Stimulated activated CD4-positive, alpha-beta T cell treated with anti-CD3 and anti-CD28 coated beads, Interleukin-15, amount 100 ng/mL, for 48 hours (primary cell): Measurements from ENCODE around the gene IGFBP1.
"Not testable (repeated sequence)": the region's sequence is repeated elsewhere in the genome, so short reads cannot be mapped to it uniquely, and the experiment has no call there.

Experiments
- DNase-seq, 2 donors: peaks; one replicate each; pipeline ENCODE4 v3.0.0-alpha.2; 2020; ENCODE audit warnings: low read depth in 2 of 2

Gene IGFBP1

GRCh38 chr7:45888185-45888992 is at the start of gene IGFBP1:
Gene IGFBP1, plus strand, starts transcription at chr7:45888488. Its CDS starts 165 bp downstream, at chr7:45888653.
- no peak for DNase-seq

DNA sequence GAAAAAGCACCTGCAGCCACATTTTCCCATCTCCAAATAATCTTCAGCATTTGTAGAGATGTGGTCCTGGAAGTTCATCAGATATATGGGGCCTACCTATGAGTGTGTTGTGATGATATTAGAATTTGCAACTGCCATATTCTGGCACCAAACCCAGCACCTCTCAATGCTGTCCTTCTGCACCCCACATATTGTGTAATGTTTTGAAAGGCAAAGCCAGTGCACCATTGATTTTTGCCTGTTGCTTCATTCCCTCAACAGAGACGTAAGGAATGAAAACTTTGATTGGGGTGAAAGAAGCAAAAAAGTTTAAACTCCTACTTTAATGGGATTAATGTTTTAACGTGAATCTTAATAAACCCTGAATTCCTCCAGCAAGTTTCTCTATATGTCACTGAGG is 49.4 kb upstream of the IGFBP1 start:
- DNase-seq: not testable (repeated sequence)

DNA sequence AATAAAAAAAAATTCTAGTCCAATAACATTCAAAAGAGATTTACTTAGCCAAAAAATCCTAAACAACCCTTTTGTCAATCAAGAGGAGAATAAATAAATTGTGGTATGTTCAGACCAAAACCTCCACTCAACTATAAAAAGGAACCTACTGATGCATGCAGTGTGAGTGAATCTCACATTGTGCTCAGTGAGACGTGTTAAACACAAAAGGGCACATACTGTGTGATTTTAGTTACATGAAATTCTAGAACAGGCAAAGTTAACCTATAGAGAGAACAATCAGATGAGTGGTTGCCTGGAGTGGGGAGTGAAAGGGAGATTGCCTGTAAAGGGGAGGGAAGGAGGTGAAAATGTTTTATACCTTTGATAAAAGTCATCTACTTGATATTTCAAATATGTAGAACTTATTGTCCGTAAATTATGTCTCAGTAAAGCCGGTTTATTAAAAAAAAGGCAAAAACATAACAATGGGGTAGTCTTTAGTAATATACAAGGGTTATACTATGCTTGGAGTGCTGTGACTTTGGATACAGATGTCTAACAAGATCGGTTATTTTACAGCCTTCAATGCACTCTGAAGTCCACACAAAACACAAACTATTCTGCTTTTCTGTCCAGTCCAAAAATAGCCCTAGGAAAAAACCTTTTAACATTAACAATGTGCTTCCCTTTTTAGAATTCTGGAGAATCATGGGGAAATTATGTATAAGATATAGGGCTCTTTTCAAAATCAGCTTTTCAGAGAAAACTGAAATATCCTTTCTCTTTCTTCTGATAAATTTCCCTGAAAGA is 46.2 kb upstream of the IGFBP1 start:
- DNase-seq: not testable (repeated sequence)

- DNase-seq: not testable (repeated sequence)
Measured at GRCh38 chr7:45846536-45846935, 41.8 kb upstream of the IGFBP1 start.

DNA sequence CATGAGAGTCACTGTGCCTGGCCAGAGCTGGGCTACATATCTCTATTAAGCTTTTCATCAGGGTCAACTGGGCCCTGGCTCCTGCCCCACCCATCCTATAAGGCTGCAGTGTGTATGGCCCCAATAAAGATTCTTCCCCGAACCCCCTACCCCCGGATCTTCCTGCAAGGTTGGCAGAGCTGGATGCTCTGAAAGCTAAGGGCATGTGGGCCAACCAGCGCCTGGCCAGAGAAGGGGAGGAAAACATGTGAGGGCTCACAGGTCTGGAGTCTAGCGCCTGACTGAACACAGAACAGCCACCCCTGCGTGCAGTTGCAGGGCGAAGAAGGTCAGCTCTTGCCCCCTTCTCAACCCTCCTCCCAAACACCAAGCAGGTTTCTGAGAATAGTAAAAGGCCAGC is 39.6 kb upstream of the IGFBP1 start:
- DNase-seq: not testable (repeated sequence)

DNA sequence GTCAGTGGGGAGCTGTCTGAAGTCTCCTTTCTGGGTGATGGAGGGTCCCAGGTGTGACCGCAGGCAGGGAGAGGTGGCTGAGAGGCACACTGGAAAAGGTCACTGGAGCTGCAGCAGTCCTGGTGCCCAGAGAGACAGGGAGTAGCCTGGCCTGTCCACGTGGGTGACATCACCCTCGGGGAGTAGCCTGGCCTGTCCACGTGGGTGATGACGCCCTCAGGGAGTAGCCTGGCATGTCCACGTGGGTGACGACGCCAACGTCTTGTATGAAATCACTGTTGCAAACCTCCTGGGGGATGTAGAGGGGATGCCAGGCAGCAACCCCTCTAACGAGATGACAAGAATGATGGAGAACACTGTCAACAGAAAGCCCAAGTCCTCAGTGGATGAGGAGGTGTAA is 35.3 kb upstream of the IGFBP1 start:
- not testable (repeated sequence) for DNase-seq

DNA sequence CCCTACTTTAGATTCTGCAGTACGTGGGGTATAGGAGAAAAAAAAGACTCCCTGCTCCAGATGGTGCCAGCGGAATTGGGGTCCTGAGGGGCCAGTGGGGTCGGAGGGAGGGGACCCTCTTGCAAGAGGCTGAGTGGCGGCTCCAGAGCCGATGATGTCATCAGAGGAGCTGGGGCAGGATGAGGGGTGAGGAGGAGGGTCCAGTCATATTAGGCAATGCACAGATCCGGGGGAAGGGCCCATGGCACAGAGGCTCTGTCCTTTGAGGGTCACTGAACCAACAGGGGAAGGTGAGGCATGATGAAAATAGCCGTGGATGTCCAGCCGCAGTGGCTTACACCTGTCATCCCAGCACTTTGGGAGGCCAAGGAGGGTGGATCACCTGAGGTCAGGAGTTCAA is 34.8 kb upstream of the IGFBP1 start:
- DNase-seq: not testable (repeated sequence)

GRCh38 chr7:45855680-45856079 is 32.6 kb upstream of the IGFBP1 start:
- DNase-seq: not testable (repeated sequence)

DNA sequence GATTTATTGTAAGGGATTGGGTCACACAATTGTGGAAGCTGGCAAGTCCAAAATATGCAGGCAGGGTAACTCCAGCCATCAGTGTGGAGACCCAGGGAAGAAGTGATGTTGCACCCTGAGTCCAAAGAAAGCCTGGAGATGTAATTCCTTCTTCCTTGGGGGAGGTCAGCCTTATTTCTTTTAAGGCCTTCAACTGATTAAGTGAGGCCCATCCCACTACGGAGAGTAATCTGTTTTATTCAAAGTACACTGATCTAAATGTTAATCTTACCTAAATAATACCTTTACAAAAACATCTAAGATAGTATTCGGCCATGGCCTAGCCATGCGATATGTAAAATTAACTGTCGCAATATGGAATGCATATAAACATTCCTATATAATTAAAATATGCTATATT is 31.4 kb upstream of the IGFBP1 start:
- not testable (repeated sequence) for DNase-seq

GRCh38 chr7:45863715-45864114 is 24.6 kb upstream of the IGFBP1 start:
- DNase-seq: no peak

GRCh38 chr7:45865594-45866410 is 22.5 kb upstream of the IGFBP1 start:
- DNase-seq: no peak

DNA sequence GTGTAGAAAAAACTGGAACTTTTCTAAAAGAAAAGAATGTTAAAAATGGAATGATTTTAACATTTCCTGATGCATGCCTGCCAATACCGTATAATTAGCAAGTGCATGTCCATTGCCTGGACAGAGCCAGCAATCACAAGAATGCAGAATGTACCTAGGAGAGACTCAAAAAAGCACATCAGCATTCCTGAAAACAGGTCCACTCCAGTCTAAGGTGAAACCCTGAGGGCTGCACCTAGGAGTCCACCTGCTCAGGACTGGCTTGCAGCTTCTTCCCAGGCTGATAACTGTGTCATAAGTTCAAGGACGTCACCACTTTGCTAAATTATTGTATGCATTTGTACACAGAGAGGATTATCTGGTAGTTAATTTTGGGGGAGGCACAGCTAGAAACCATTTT is 20.8 kb upstream of the IGFBP1 start:
- DNase-seq: no peak

DNA sequence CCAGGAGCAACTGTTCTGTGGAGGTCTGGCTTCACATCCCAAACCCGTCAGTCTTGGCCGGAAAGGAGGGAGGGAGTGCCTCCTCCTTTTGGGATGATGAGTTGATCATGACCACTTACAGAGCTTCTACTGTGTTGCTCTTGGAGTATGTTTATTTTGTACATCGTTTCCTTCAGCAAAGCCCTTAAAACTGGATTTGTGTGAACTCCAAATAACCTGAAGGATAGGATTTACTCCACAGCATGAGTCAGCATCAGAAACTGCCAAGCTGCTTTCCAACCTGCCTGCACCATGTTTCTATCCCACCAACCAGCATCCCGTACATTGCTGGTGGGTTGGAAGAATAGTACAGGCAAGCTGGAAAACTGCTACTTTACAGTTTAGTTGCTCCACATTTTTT is 18.9 kb upstream of the IGFBP1 start:
- DNase-seq: no peak

DNA sequence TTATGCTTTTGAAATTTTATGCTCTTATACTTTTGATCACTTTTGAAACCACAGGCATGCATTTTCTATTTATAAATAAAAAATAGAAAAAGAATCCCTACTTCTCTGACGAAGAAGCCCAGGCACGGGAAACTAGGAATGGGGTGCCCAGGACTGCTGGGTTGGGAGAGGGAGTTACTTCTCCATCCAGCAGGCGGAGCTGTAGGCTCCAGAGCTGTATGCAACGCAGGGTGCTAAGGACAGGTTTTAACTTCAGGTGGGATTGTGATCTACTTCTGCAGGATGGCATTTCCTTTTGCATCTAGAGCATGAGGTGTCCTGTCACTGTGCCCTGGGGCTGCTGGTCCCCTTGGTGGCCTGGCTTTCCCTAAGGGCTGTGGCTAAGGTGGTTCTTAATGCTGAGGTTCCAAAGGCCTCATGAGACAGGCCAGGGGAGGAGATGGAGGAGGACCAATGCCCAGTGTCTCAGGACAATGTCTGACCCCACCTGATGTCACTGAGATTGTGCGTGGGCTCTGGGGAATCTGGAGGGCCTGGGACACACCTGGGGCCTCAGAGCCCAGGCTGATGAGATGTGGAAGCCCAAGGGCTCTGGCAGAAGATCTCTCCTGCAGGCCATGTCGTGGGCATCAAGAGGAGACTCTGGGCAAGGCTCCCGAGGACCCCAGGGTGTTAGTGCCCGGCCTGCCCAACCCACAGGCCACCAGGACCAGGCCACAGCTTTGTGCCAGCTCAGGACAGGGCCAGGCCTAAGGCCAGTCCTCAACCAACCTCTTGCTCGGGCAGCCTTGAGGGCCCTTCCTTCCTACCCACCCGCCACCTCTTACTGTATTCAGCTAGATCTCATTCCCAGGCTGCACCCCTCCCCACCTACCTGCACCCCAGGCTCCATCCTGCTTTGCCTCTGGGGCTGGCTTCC is 15.9 kb upstream of the IGFBP1 start:
- DNase-seq: no peak

DNA sequence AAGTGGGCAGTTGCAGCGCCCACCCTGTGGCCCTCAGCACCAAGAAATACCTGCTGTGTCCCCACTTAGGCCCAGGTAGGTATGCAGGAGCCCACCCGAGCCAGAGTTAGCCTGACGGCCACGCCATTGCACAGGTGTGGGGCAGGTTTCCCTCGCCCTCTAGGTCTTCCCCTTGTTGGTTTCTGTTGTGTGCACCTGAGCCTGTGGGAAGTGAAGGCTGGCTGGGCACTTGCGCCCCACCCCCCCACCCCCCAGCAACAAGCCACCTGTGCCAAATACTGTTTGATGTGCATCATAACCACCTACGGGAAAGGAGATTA is 15.3 kb upstream of the IGFBP1 start, which contains the start of gene CCDC201:
CCDC201 (minus strand) TSS at position 48 of the 320 bp plus-strand sequence. CDS start 75 bp downstream, outside the sequence.
- DNase-seq: no peak

- DNase-seq: no peak
Measured at GRCh38 chr7:45873355-45873754, 14.9 kb upstream of the IGFBP1 start.

DNA sequence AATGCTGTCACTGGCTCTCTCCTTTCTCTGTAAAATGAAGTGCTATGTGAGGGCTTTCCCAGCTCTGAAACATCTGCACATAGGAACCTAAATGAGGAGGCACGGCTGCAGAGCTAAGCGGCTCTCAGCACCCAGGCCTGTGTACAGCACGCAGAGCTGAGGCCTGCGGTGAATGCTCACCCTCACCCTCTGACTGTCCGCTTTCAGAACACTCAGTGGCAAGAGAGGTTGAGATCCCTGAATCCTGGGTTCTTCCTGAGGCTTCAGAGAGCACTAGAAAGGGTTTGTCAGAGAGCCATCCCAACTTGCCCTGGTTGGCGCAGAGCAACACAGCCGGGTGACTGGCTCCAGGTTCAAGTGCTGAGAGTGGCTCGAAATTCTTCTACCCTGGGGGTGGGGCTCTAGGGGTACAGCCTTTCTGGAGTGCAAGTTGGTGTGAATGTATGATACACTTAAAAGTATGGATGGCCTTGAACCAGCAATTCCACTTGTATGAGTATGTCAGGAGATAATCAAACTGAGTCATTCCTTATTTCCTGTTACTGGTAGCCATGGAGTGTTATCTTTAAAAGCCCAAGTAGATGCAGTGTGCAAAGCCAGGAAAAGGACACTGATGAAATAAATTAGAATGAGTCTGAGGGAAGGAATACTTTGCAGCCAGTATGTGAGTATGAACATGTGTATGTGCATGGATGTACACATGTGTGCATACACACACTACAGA is 13.7 kb upstream of the IGFBP1 start:
- DNase-seq: no peak

DNA sequence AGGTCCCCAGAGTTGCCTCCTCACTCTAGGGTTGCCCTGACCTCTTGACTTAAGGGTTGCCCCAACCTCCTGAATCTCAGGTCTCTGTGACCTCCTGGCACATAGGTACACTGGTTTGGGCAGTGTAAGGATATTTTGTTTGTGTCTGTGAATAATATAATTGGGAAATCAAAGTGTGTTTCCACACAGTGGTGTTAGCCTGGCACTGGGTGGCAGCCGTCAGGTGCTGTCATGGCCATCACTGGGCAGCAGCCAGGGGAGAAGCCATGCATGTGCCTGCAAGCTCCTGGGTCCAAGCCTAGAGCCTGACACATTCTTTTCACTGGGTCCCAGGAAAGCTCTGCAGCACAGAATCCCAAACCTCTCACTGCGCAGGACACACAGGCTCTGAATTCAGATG is 11.8 kb upstream of the IGFBP1 start:
- DNase-seq: no peak

DNA sequence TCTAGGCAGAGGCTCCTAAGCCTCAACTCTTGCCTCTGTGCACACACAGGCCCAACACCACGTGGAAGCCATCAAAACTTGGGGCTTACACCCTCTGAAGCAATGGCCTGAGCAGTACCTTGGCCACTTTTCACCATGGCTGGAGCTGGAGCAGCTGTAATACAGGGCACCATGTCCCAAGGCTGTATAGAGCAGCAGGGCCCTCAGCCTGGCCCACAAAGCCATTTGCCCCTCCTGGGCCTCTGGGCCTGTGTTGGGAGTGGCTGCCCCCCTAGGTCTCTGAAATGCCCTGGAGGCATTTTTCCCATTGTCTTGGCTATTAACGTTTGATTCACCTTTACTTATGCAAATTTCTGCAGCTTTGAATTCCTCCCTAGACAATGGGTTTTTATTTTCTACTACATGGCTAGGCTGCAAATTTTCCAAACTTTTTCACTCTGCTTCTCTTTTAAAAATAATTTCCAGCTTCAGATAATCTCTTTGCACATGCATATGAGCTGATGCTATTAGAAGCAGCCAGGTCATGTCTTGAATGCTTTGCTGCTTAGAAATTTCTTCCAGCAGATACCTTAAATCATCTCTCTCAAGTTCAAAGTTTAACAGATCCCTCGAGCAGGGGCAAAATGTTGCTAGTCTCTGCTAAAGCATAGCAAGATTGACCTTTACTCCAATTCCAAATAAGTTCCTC is 9.7 kb upstream of the IGFBP1 start:
- no peak for DNase-seq

DNA sequence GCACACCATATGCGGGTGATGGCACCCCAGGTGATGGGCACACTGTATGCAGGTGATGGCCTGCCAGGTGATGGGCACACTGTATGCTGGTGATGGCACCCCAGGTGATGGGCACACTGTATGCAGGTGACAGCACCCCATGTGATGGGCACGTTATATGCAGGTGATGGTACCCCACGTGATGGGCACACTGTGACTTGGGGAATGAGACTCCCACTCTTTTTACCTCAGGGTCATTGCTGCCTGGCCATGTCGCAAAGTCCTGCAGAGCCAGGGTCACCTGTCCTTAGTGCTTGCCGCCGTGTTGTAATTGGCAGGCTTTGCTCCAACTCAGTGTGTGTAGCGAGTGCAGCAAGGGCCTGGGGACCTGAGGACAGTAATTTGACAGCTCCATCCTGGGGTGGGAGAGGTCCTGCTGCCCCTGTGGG is 7.8 kb upstream of the IGFBP1 start:
- no peak for DNase-seq
